Measurements from ENCODE around the gene ACVR1.

The ACVR1 gene

GRCh38 chr2:157785200-157785599 lies 90.9 kb downstream of the ACVR1 start:
- no peak overlapping the region for H3K4me3 ChIP-seq (ENCODE audit: low read depth, low read length)
- no peak for TF ChIP-seq CTCF (IDR thresholded peaks at IDR 0.05; ENCODE audit: borderline replicate concordance, insufficient read depth, low read depth, low read length)

GRCh38 chr2:157784823-157785175 lies 91.3 kb downstream of the ACVR1 start:
- TF ChIP-seq CTCF (IDR thresholded peaks at IDR 0.05; ENCODE audit: borderline replicate concordance, insufficient read depth, low read depth, low read length), result no peak
- H3K4me3 ChIP-seq (ENCODE audit: low read depth, low read length), result no peak overlapping the region

- H3K4me3 ChIP-seq (ENCODE audit: low read depth, low read length), result no peak overlapping the region
- no peak for TF ChIP-seq CTCF (IDR thresholded peaks at IDR 0.05; ENCODE audit: borderline replicate concordance, insufficient read depth, low read depth, low read length)
Measured at GRCh38 chr2:157784169-157784822, 91.8 kb downstream of the ACVR1 start.

GRCh38 chr2:157783245-157783644 lies 92.9 kb downstream of the ACVR1 start:
- TF ChIP-seq CTCF (IDR thresholded peaks at IDR 0.05; ENCODE audit: borderline replicate concordance, insufficient read depth, low read depth, low read length), result no peak
- H3K4me3 ChIP-seq (ENCODE audit: low read depth, low read length), result no peak overlapping the region

GRCh38 chr2:157782057-157782845 lies 93.9 kb downstream of the ACVR1 start:
- H3K4me3 ChIP-seq (ENCODE audit: low read depth, low read length), result no peak overlapping the region
- no peak for TF ChIP-seq CTCF (IDR thresholded peaks at IDR 0.05; ENCODE audit: borderline replicate concordance, insufficient read depth, low read depth, low read length)

GRCh38 chr2:157780211-157780610 lies 95.9 kb downstream of the ACVR1 start:
- H3K4me3 ChIP-seq (ENCODE audit: low read depth, low read length), result no peak overlapping the region

More at GRCh38 chr2:157780211-157780610, 95.9 kb downstream of the ACVR1 start:
- no peak for TF ChIP-seq CTCF (IDR thresholded peaks at IDR 0.05; ENCODE audit: borderline replicate concordance, insufficient read depth, low read depth, low read length)

Measured in GM12875 (cell line).